GM19328 (cell line): Measurements from ENCODE around the gene DIP2B.

Experiments
- ATAC-seq: cut with Tn5 transposase; IDR thresholded peaks from one replicate; pipeline ENCODE4 v1.9.1; 2021; ENCODE audit warnings: mild to moderate bottlenecking, moderate library complexity; ENCODE audit not compliant: unreplicated experiment

Gene DIP2B

DNA sequence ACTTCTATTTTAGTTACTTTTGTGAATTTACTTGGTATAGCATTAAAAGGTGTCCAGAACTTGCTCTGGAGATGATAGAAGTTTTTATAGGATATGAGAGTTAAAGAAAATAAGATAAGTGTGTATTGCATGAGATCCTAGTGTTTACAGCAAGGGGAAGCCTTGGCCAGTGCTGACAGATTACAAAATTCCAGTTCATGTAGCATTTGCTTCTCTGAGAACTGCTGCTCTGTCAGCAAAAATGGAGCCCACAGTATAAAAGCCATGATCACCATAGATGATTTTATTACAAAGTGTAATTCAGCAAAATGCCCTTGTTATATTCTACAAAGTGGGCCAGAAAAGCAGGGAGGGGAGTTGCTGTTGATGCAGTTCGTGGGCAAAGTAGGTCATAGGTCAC is 219.1 kb downstream of the DIP2B start:
- no peak for ATAC-seq

DNA sequence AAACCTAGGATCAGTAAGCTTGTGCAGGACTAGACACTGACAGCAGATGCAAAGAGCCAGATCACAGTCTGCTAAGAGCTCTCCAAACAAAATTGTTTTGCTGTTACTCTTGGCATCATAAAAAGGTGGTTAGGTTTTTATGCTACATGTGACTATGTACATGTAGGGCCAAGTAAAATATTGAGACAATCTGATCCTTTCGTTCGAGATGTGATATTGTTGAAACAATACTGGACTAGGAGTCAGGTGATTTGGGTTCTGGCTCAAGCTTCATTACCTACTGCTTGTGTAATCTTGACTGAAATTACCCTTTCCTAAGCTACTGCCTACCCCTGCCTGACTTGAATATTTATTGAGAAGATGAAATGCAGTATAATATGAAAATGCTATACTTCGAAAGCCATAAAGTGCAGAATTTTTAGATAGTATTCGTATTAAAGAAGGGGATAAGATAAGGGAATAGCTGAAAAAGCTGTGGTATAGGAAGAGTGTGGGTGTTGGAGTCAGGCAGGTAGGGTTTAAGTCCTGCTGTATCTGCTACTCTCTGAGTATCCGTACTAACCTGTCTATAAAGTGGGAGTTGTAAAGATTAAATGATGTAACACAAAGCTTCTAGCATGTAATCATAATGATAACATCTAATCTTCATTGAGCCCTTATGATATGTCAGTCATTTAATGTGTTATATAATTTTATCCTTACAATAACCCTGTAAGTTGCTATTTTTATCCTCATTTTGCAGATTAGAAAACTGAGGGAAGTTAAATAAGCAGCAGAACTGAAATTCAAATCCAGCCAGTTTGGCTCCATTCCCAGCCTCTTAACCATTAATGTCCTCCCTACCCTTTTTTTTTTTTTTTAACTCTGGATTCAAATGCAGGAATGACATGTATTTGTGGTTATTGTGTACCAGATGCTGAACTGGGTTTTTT is 220.5 kb downstream of the DIP2B start:
- no peak for ATAC-seq

DNA sequence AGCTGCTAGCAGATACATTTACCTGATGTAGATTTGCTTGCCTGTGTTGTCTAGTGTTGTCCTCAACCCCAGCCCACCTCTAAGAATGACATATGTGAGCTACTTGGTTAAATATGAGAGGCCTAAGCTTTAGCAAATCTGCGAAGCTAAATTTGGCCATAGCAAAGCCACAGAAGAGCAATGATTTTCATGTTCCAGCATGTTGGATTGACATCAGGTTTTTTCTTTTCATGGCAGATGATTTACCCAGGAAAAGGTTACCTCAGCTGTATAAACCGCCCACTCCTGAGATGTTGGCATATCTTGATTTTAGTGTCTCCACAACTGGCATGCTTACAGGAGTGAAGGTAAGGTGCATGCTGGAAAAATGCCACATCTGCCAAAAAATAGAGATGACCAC is 222.7 kb downstream of the DIP2B start:
- ATAC-seq = no peak

DNA sequence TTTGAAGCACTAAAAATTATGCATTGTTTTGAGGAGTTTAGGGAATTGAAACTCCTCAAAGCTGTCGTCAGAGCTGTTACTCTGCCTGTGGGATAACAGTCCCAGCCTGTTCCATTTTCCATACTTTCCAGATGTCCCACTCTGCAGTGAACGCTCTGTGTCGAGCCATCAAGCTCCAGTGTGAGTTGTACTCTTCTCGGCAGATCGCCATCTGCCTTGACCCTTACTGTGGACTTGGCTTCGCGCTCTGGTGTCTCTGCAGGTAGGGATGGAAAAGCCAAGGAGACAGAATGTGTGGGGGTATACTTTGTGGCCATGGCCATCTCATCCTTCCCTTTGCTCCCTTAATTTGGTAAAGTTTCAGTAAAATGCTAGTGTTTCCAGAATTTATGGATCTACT is 223.6 kb downstream of the DIP2B start:
- ATAC-seq = no peak

DNA sequence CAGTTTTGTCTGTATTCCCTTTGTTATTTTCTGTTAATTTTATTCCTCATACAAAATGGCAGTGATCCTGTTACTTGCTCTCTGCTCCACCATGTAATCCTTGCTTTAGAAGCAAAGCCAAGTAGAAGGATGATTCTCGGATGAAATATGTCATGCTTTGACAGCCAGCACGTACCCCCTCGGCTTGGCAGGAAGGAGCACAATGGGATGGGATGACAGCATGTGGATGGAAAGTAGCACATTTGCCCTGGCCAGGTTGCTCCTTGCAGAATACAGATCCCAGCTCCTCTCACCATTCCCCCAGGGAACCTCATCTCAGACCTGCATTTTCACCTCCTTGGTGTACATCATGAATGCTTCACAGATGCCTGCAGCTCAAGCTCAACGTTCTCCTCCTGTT is 224.1 kb downstream of the DIP2B start:
- ATAC-seq = no peak

DNA sequence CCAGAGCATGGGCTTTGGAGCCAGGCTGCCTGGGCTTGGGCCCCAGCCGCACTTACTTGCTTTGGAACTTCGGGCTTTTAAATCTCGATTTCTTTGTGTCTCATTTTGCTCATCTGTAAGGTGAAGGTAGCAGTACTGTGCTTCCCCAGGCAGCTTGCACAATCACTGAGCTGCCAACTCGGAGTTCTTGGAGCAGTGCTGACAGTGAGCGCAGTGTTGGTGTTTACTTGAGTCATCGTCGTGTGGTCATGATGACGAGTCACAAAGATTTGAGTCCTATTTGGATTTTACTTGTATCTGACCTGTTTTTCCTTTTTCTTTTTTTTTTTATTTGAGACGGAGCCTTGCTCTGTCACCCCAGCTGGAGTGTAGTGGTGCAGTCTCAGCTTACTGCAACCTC is 227.8 kb downstream of the DIP2B start:
- ATAC-seq = no peak

DNA sequence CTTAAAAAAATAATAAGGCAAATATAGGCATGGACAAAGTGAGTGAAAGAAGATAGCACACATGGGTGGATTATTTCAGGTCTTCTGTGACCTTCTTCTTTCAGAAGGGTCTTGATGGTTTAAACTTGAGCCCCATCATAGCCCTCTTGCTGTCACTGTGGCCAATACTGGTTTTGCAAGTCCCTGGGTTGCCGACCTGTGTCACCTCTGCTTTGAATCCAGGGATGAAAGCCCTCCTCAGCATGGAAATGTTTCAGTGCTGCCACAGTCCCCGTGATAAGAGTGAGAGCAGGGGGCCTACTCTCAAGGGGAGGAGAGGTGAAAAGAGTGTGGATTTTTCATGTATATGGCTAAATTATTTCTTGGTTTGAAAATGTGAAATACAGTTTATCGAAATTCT is 228.9 kb downstream of the DIP2B start:
- no peak for ATAC-seq

DNA sequence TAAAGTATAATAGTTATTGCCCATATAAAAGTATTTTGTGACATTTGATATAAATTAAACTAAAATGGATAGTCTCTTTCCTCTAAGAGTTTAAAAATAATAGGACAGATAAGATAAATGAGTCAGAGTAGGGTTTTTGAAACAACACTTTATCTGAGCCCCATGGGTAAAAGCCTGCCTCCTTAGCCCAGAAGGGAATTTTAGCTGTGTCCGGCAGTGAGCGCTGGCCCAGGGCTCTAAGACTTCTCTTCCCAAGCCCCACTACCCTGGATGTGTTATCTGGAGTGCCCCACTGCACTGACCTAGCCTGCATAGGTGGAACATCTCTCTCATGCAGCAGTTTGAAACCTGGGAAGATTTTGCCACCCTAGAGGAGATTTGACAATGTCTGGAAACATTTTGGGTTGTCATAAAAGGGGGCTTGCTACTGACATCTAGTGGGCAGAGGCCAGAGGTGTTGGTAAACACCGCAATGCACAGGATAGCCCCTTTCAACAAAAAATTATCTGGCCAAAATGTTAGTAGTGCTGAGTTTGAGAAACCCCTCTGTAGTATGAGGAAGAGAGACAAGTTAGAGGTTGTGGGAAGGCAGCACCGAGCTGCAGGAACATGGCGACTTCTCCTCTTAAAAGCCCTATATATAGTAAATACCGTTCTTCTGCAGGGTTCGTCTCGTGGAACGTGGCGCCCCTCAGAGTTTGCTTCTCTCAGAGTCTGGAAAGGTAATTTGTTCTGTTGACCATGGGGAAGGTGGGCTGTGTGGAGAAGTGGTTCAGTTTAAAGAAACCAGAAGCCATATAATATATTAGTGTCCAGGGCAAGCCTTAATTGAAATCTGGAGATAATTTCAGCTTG is 229.9 kb downstream of the DIP2B start:
- no peak for ATAC-seq

DNA sequence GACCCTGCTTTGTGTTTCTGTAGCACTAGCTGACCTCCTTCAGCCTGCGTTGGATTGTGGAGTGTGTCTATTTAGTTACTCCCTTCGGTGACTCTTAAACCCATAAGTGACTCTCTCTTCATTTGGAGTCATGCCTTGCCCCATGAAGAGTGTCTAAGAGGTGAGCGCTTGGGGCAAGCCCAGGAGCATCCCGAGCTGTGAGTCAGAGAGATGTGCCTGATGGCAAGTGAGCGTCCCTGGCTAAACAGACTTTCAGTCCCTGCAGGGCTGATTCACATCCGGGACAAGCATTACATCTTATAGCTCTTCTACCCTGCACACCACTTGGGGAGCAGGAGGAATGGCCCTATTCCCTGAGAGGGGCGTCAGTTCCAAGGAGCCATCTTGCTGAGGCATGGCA is 234.8 kb downstream of the DIP2B start:
- no peak for ATAC-seq

DNA sequence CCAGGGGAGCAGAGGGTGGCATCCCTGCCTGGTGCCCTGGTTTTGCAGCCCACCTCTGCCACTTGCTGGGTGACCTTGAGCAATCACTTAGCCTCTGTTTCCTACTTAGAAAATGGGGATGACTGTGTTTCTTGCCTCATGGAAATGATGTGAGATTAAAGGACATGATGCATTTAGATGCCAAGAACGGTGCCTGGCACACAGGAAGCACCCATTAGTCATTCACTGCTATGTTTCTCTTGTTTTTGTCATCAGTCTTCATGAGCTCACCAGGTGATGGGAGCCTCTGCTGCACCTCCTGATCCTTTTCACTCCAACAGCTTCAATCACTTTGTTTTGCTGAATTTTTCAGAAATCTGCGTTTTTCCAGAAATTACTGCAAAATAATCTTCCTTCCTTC is 235.5 kb downstream of the DIP2B start:
- no peak for ATAC-seq

DNA sequence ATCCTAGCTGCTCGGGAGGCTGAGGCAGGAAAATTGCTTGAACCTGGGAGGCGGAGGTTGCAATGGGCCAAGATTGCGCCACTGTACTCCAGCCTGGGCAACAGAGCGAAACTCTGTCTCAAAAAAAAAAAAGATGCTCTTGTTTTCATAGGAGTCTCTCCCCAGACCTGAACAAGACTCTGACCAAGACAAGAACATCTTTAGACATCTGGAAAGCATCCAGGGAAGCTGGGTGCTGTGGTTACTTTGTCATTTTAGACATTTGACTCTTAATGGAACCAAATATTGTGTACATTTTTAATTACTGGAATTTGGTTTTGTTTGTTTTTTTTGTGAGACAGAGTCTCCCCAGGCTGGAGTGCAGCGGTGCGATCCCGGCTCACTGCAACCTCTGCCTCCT is 238.0 kb downstream of the DIP2B start:
- ATAC-seq = no peak

DNA sequence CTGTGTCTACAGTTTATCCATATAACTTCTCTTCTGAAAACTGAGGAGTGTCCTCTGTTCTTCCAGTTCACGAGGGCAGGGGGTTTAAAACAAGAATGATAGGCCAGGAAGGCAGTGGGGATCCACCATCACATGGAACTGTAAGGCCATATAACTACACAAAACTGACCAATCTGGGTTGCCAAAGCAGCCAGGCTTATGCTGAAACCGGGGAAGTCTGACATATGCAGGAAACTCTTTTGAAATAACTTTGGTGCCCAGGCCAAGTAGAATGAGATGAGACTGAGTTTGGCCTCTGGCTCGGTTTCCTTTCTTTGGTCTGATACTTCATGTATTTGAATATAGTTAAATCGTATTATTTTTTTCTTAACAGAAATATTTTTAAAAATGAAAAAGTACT is 241.1 kb downstream of the DIP2B start:
- no peak for ATAC-seq

DNA sequence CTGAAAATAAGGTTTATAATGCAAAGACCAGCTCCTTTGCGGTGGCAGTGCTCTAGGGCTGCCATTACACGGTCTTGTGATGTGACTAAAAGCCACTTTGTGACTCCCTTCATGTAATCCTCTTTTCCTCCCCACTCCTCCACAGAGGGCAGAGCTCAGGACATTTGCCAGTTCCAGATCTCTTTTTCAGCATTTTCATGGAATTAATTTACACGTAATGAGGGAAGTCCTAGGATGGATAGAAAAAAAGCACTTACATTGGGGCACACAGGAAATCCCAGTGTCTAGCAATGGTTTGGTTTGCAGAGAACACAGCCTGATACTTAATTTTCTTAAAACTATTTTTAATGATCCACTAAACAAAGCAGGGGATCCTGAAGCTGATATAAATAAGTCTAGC is 241.6 kb downstream of the DIP2B start:
- no peak for ATAC-seq

DNA sequence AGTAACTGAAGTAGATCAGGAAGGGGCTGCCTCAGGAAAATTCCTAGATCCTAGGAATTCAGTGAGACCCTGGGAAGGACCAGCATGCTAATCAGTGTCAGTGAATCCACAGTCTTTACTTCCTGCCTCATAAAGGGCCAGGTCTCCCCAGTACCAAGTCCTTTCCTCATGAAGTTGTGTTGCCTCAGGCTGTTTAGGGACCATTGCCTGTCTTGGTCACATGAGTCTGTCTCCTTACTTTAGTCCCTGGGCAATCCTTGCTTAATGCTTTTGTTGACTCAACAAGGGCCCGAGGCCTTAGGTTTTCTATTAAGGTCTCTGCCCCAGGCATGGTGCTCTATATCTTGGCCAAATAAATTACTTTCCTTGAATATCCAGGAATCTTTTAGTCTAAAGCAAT is 243.0 kb downstream of the DIP2B start:
- no peak for ATAC-seq

DNA sequence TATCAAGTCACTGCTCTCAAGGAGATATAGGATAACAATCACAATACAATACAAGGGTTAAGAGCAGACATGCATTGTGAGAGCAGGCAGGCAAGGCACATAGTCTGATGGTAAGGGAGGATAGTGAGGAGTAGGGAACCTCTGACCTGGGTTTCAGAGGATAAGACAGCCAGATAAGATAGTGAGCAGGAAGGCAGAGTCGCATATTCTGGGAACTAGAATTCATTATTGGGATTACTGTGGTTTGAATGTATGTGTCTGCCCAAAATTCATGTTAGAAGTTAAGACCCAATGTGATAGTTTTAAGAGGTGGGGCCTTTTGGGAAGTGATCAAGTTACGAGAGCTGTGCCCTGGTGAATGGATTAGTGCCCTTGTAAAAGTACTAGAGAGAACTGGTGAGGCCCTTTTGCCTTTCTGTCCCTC is 244.7 kb downstream of the DIP2B start:
- no peak for ATAC-seq

DNA sequence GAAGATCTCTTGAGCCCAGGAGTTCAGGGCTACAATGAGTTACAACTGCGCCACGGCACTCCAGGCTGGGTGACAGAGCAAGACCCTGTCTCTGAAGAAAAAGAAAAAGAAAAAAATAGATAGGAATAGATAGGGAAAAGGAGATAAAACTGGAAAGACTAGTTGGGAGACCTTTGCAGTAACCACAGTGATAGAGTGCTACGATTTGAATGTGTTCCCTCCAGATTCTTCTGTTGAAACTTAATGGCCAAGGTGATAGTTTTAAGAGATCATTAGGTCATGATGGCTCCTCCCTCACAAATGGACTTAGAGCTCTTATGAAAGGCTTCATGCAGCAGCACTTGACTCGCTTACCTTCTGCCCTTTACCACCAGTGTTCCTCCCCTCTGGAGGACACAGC is 245.6 kb downstream of the DIP2B start:
- no peak for ATAC-seq

DNA sequence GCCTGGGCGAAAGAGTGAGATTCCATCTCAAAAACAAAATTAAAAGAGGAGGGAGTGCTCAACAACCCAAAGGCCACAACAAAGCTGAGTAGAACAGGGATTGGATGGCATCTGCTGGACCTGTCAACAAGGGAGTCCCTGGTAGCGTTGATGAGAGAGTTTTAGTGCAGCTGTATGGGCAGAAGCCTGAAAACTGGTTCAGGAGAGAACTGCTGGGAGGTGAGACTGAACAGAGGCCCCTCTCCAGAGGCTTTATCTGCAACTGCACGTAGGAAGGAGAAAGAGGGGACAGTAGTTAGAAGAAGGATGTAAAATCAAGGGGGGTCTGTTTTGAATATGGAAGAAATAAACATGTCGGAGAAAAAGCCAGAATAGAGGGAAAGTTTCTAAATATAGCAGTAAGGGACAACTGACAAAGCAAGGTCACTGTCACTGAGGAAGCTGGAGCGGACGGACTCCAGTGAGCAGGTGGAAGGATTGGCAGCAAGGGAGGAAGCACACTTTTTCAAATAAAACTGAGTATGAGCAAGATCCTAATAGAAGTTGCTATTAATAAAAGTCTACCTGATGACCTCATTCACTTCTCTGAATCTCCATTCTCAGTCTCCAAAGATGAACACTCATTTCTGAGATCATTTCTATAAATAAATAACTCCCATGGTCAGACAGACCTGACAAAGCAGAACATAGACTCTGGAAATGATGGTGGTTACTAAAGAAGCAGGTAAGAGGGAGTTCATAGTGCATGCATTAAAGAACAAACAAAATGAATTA is 247.3 kb downstream of the DIP2B start:
- ATAC-seq = no peak

DNA sequence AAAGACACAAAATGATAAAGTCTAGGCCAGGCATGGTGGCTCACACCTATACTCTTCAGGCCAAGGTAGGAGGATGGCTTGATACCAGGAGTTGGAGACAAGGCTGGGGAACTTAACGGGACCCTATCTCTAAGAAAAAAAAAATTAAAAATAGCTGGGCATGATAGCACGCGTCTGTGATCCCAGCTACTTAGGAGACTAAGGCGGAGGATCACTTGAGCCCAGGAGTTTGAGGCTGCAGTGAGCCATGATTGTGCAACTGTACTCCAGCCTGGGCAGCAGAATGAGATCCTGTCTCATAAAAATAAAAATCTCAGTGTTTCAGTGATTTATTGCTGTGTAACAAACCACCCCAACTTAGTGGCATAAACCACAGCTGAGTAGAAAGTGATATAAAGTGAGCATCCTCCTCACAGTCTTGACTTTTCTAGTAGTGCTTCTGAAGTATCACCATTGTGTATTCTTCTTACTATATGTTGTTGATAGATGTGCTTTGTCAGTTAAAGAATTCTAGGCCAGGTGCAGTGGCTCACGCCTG is 248.5 kb downstream of the DIP2B start:
- no peak for ATAC-seq

DNA sequence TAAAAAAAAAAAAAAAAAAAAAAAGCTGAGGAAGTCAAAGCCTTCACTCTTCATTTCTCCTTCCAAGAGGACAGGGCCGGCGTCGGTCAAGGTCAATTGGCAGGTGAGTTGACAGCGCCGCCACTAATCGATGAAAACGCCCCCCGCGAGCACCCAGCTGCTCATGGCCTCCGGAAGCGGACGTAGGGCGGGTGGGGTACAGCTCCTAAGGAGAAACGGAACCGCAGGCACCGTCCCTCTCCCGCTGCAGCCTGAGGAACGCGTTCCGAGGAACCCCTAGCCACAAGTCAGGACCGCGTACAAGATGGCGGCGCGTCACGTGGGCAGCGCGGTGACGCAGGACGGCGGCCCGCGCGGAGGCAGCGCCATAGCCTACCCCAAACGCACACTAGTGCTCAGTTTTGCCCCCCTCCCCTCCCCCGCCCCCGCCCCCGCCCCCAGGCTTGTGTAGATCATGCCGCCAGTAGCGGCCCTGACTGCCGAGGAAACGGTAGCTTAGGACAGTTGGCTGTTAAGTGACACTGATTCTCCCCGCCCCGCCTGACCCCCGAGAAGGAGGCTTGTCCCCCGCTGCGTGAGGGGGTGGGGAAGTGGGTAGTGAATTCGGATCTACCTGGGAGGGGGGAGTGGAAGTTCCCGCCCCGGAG is 259.0 kb downstream of the DIP2B start, which contains the start of gene ATF1:
Gene ATF1 (plus strand): TSS at position 463 of the 647 bp plus-strand sequence. CDS start 16,045 bp downstream, outside the sequence.
- peak; percentile 77 for ATAC-seq
